Immature natural killer cell (primary cell): ENCODE results near the gene VPS11. TPM values are rescaled to one million over a fixed set of nuclear protein-coding genes. Genes with fewer than 3 reads are reported as not detected.
A peak's percentile ranks its signal among the peaks of the same experiment; 100 is the strongest.
"Not testable (repeated sequence)": the region's sequence is repeated elsewhere in the genome, so short reads cannot be mapped to it uniquely, and the experiment has no call there.

Experiments used
- DNase-seq, 3 donors: peaks; one replicate each; pipeline ENCODE4 v3.0.0; 2022; ENCODE audit warnings: mixed read lengths in 1 of 3
- H3K27ac Mint-ChIP-seq, 6 donors: one replicate each; pipeline ENCODE4 v1.8.0; 2020; ENCODE audit warnings: mixed read lengths in 6 of 6, mild to moderate bottlenecking in 5 of 6, inconsistent platforms in 4 of 6, moderate library complexity in 3 of 6
- H3K27me3 Mint-ChIP-seq, 3 donors: one replicate each; pipeline ENCODE4 v1.8.0; 2020 to 2021; ENCODE audit warnings: low read depth in 3 of 3, mild to moderate bottlenecking in 3 of 3, mixed read lengths in 3 of 3, moderate library complexity in 3 of 3, inconsistent platforms in 1 of 3
- H3K36me3 Mint-ChIP-seq, 3 donors: one replicate each; pipeline ENCODE4 v1.8.0; 2020; ENCODE audit warnings: mixed read lengths in 3 of 3, inconsistent platforms in 2 of 3, mild to moderate bottlenecking in 2 of 3
- H3K4me1 Mint-ChIP-seq, 2 donors: one replicate each; pipeline ENCODE4 v1.8.0; 2020; ENCODE audit warnings: inconsistent platforms in 2 of 2, mild to moderate bottlenecking in 2 of 2, mixed read lengths in 2 of 2, moderate library complexity in 1 of 2
- H3K4me3 Mint-ChIP-seq, 5 donors: one replicate each; pipeline ENCODE4 v1.8.0; 2020; ENCODE audit warnings: mild to moderate bottlenecking in 5 of 5, mixed read lengths in 5 of 5, inconsistent platforms in 3 of 5, moderate library complexity in 3 of 5
- H3K9me3 Mint-ChIP-seq, 6 donors: one replicate each; pipeline ENCODE4 v1.8.0; 2020; ENCODE audit warnings: mild to moderate bottlenecking in 6 of 6, mixed read lengths in 6 of 6, inconsistent platforms in 4 of 6, moderate library complexity in 3 of 6
- polyA plus RNA-seq, 3 donors: library from polyadenylated mRNA; unstranded; fragments of 300-500 nt; fragmentation: Illumina TruSeq; gene quantifications; one replicate each; pipeline ENCODE4 v1.2.3, GENCODE V29; 2021

VPS11 gene
- polyA plus RNA-seq, 3 donors from 2014 or later = 33.0 to 58.8 (median 49.3) TPM

DNA sequence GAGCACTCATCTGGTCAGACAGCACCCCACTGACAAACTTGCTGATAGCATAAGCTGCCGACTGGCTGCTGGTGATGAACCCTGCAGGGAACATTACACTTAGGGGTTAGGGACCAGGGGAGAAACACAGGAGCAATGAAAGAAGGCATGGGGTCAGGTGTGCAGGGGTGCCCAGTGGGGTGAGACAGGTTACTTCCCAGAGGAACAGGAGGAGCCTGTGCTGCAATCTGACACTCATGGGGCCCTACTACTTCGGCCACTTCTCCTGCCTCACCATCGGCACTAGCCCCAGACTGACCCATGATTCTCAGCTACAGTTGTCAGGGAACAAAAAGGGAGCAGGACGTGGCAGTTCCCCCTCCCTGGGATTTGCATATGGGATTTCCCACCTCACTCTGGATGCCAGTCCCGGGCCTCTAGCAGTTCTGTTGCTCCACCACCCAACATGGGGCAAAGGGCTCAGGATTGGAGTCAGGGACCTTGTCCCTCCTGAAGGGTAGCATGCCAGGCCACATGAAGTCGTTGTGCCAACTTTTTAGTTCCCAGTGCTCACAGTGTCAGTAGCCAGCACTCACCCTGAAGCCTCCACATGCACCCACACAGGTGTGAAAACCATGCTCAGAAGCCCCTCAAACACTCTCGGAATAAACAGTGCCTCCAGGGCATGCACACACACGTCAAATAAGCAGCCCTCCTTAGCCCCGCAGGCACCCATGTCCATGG lies 39.1 kb upstream of the VPS11 start:
- Mint-ChIP-seq H3K27ac (peak overlapping the region in 1 of 6 donors; percentile 46), H3K36me3 (peaks cover 1 to 6% (median 2%) of the 10 kb centered on the region in 3 donors), H3K4me3 (peak overlapping the region in 3 of 5 donors; percentile 47 to 84 (median 67)), H3K27me3 (peaks cover 0 to 2% (median 2%) of the 10 kb centered on the region in 3 donors), H3K4me1 (peaks cover 12 to 20% of the 10 kb centered on the region in 2 donors), H3K9me3 (no peaks in the 10 kb centered on the region)
- no peak for DNase-seq

DNA sequence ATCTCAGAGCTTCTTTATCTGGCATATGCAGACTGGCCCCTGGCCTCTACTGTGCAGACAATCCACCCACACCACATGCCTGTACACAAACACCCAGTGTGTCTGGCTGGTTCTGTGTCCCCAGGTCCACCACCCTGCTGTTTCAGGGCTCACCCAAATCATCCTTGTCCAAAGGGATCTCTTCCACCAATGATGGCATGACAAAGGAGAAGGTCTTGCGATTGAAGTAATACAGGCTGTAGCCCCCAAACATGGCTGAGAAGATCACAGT lies 38.6 kb upstream of the VPS11 start:
- Mint-ChIP-seq H3K27ac (peak overlapping the region in 4 of 6 donors; percentile 14 to 86 (median 36)), H3K4me1 (peaks cover 8 to 18% of the 10 kb centered on the region in 2 donors), H3K9me3 (no peaks in the 10 kb centered on the region), H3K27me3 (peaks cover 0 to 2% (median 2%) of the 10 kb centered on the region in 3 donors), H3K4me3 (peak overlapping the region; percentile 47 to 84 (median 67)), H3K36me3 (peaks cover 0 to under 1% (median 0%) of the 10 kb centered on the region in 3 donors)
- DNase-seq = no peak

DNA sequence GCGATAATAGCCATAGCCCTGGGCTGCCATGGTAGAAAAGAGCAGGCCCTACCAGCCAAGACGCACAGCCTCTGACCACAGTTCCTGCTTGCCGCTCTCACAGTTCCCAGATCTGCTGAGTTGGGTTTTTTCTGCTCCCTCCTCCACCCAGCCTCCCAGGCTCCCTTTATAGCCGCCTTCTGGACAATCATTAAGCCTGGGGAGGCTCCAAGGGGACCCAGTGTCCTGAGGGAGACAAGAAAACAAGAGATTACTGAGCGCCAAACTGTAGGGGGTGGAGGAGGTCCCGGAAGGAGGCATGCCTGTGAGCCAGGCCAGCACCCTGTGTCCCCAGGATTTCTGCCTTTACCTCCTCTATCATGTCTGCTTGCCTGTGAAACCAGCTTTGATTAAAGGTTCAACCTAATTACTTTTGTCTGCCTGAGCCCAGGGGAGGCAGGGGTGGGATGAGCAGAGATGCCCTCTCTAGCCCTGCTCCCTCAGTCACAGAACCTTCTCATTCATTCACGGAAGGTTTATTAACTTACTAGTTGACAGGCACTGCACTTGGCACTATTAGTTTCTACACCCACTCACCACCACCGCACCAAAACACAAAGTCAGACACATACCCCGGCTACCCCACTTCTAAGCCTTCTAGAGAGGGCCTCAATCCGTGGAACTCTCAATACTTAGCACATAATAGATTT lies 38.1 kb upstream of the VPS11 start:
- H3K27me3 Mint-ChIP-seq = peaks cover 0 to 2% (median 2%) of the 10 kb centered on the region in 3 donors
- H3K9me3 Mint-ChIP-seq = no peaks in the 10 kb centered on the region
- H3K36me3 Mint-ChIP-seq = no peaks in the 10 kb centered on the region
- peak overlapping the region; percentile 57 to 84 (median 72) for H3K4me3 Mint-ChIP-seq
- H3K27ac Mint-ChIP-seq = peak overlapping the region; percentile 3 to 87 (median 76)
- H3K4me1 Mint-ChIP-seq = peaks cover 8 to 16% of the 10 kb centered on the region in 2 donors
- DNase-seq = no peak

DNA sequence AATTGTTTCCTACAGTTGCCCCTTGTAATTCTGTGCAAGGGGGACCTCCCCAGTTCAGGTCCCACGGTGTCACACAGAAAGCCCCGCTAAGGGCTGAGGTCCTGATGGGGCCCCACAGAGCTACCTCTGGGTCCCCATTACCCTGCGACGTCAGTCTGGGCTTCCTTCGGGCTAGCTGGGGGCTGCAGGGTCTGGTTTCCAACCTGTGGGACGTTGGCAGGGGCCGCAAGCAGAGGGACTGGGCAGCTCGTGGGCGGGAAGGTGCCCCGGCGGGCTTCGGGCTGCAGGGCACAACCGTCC lies 37.6 kb upstream of the VPS11 start:
- H3K9me3 Mint-ChIP-seq = no peaks in the 10 kb centered on the region
- no peak for DNase-seq

DNA sequence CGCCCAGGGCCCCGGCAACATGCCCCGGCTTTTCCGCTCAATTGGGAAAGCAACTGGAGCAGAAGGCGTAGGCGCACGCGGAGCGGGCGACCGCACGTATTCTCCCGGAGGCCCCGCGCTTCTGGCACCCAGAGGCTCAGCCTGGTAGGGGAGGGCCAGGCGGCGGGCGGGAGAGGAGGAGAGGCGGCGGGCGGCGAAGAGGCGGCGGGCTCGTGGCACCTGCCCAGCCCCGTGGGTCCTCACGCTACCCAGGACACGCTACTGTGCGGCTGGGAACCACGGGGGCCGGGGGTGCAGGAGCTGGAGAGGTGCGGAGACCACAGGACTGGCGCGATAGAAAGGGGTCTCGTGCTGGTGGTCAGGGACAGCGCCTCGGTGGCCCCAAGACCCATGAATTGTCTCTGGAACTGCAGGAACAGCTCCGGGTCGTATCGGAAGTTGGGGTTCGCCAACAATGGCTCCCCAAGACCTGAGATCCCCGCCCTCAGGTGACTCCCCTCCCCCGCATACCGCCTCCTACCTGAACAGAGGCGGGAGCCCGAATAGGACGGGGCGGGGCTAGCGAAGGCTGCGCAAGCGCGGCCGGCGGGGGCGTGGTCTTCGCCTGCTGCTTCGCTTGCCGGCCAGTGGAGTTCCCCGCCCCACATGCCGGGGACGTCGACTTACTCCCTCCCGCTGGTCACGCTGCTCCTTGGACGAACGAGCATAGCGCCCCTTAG lies 37.1 kb upstream of the VPS11 start, which contains the start of gene SLC37A4:
Gene SLC37A4 (minus strand): TSS at position 549 of the 719 bp plus-strand sequence.
- peak within 1 kb of the TSS; percentile 57 to 87 (median 78) for H3K27ac Mint-ChIP-seq
- H3K4me3 Mint-ChIP-seq = peak within 1 kb of the TSS; percentile 66 to 84 (median 82)
- H3K9me3 Mint-ChIP-seq = no peaks in the 10 kb centered on the region
- DNase-seq = peak; percentile 96 to 97 (median 97)
- H3K36me3 Mint-ChIP-seq = no peaks in the 10 kb centered on the region
- peaks cover 8 to 15% of the 10 kb centered on the region in 2 donors for H3K4me1 Mint-ChIP-seq
- peaks cover 0 to 4% (median 2%) of the 10 kb centered on the region in 3 donors for H3K27me3 Mint-ChIP-seq

More for the DNA sequence above, 37.6 kb upstream of the VPS11 start:
- peak overlapping the region in 5 of 6 donors; percentile 14 to 87 (median 78) for H3K27ac Mint-ChIP-seq
- H3K4me1 Mint-ChIP-seq = peaks cover 8 to 15% of the 10 kb centered on the region in 2 donors
- H3K4me3 Mint-ChIP-seq = peak overlapping the region; percentile 57 to 84 (median 72)
- no peaks in the 10 kb centered on the region for H3K36me3 Mint-ChIP-seq
- H3K27me3 Mint-ChIP-seq = peaks cover 0 to 4% (median 2%) of the 10 kb centered on the region in 3 donors

DNA sequence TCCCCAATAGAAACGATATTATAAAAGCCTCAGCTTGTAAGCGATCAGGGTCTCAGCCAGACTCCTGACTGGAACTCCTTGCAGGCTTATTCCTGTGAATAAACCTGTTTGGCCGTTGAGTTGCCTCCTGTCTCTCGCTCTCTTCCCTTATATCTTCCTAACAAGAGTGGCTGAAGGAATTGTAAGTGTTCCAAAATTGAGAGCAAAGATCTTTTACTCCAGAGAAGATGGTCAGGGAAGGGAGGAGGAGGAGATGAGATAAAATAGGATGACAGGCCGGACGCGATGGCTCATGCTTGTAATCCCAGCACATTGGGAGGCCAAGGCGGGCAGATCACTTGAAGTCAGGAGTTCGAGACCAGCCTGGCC lies 35.7 kb upstream of the VPS11 start:
- no peaks in the 10 kb centered on the region for H3K36me3 Mint-ChIP-seq
- H3K27ac Mint-ChIP-seq = peak overlapping the region in 2 of 6 donors; percentile 30 to 40
- no peaks in the 10 kb centered on the region for H3K9me3 Mint-ChIP-seq
- peaks cover 0 to 4% (median 2%) of the 10 kb centered on the region in 3 donors for H3K27me3 Mint-ChIP-seq
- no peak for DNase-seq
- peaks cover 8 to 15% of the 10 kb centered on the region in 2 donors for H3K4me1 Mint-ChIP-seq
- H3K4me3 Mint-ChIP-seq = peak overlapping the region in 1 of 5 donors; percentile 46

DNA sequence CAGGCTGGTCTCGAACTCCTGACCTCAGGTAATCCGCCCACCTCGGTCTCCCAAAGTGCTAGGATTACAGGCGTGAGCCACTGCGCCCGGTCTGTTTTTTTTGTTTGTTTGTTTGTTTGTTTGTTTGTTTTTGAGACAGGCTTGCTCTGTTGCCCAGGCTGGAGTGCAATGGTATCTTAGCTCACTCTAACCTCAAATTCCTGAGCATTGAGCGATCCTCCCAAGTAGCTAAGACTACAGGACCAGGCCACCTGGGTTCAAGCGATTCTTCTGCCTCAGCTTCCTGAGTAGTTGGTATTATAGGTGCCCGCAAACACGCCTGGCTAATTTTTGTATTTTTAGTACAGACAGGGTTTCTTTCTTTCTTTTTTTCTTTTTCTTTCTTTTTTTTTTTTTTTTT lies 34.2 kb upstream of the VPS11 start:
- H3K36me3 Mint-ChIP-seq, H3K27ac Mint-ChIP-seq, DNase-seq, H3K4me3 Mint-ChIP-seq, H3K27me3 Mint-ChIP-seq, H3K9me3 Mint-ChIP-seq: not testable (repeated sequence)
- H3K4me1 Mint-ChIP-seq = peaks cover 8 to 15% of the 10 kb centered on the region in 2 donors

DNA sequence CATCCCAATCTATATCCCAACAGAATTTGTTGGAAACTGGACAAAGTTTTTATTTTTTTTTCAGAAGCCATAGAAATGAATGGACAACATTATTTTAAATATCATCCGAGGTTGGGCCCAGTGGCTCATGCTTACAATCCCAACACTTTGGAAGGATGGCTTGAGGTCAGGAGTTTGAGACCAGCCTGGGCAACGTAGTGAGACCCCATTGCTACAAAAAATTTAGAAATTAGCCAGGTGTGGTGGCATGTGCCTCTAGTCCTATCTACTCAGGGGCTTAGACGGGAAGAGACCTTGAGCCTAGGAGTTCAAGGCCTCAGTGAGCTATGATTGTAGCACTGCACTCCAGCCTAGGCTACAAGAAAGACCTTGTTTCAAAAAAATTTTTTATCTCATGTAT lies 32.8 kb upstream of the VPS11 start:
- no peaks in the 10 kb centered on the region for H3K9me3 Mint-ChIP-seq
- no peak overlapping the region for H3K4me3 Mint-ChIP-seq
- H3K4me1 Mint-ChIP-seq = peaks cover 2 to 10% of the 10 kb centered on the region in 2 donors

DNA sequence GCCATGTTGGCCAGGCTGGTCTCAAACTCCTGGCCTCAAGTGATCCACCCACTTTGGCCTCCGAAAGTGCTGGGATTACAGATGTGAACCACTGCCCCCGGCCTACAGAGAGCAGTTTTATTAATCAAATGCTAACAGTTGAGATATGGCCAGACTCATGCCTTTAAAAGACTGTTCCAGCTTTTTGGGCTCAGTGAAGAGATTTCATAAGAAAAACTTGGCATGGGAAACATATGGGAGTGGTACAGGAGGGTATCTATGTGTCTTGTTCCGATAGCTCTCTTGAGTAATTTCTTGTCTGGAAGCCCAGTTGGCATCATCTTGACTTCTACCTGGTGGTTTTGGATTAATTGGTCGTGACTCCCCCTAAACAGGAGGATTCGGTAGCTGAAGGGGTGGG lies 28.7 kb upstream of the VPS11 start:
- no peaks in the 10 kb centered on the region for H3K36me3 Mint-ChIP-seq
- H3K4me3 Mint-ChIP-seq = no peak overlapping the region
- peaks cover 0 to 1% (median 0%) of the 10 kb centered on the region in 3 donors for H3K27me3 Mint-ChIP-seq
- DNase-seq = no peak
- H3K27ac Mint-ChIP-seq = peak overlapping the region in 2 of 6 donors; percentile 3 to 43
- no peaks in the 10 kb centered on the region for H3K9me3 Mint-ChIP-seq
- H3K4me1 Mint-ChIP-seq = no peaks in the 10 kb centered on the region

More for the DNA sequence above, 32.8 kb upstream of the VPS11 start:
- Mint-ChIP-seq H3K27me3 (peaks cover 0 to 4% (median 0%) of the 10 kb centered on the region in 3 donors), H3K27ac (no peak overlapping the region), H3K36me3 (no peaks in the 10 kb centered on the region)
- DNase-seq = no peak

DNA sequence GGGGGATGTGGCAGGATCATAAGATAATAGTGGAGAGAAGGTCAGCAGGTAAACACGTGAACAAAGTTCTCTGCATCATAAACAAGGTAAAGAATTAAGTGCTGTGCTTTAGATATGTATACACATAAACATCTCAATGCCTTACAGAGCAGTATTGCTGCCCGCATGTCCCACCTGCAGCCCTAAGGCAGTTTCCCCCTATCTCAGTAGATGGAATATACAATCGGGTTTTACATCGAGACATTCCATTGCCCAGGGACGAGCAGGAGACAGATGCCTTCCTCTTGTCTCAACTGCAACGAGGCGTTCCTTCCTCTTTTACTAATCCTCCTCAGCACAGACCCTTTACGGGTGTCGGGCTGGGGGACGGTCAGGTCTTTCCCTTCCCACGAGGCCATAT lies 28.1 kb upstream of the VPS11 start:
- H3K27ac Mint-ChIP-seq, H3K9me3 Mint-ChIP-seq, H3K4me1 Mint-ChIP-seq, H3K4me3 Mint-ChIP-seq, H3K27me3 Mint-ChIP-seq, DNase-seq, H3K36me3 Mint-ChIP-seq: not testable (repeated sequence)

DNA sequence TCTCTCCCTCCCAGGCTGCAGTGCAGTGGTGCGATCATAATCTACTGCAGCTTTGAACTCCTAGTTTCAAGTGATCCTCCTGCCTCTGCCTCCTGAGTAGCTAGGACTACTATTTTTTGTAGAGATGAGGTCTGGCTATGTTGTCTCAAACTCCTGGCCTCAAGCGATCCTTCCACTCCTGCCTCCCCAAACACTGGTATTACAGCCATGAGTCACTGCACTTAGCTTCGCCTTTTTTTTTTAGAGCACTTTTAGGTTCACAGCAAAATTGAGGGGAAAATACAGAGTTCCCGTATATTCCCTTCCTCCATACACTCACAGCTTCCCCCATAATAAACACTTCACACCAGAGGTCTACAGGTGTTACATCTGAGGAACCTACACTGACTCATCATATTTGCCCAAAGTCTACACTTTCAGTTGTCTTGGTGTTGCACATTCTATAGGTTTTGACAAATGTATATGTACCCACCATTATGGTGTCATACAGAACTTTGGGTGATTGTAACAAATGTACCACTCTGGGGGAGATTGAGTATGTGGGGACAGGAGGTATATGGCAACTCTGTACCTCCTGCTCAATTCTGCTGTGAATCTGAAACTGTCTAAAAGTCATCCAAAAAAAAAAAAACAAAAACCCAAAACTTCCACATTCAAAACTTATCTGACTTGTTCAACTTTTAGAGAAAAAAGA lies 25.6 kb upstream of the VPS11 start:
- Mint-ChIP-seq H3K36me3 (peaks cover 0 to 15% (median 3%) of the 10 kb centered on the region in 3 donors), H3K4me1 (no peaks in the 10 kb centered on the region), H3K27ac (no peak overlapping the region), H3K27me3 (no peaks in the 10 kb centered on the region), H3K4me3 (no peak overlapping the region), H3K9me3 (no peaks in the 10 kb centered on the region)
- DNase-seq = no peak

DNA sequence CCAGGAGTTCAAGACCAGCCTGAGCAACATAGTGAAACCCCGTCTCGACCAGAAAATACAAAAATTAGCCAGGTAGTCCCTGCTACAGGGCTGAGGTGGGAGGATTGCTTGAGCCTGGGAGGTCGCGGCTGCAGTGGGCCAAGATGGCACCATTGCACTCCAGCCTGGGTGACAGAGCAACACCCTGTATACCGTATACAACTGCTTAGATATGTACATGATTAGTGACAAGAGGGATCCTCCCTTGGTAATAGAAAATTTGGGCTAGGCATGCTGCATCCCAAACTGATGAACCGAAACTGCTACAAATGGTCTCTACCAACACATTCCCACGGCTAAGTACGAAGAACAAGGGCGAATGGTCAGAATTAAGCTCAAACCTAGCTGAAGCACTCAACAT lies 24.7 kb upstream of the VPS11 start:
- peaks cover 4 to 20% (median 7%) of the 10 kb centered on the region in 3 donors for H3K36me3 Mint-ChIP-seq
- no peak overlapping the region for H3K27ac Mint-ChIP-seq
- H3K27me3 Mint-ChIP-seq = no peaks in the 10 kb centered on the region
- no peak overlapping the region for H3K4me3 Mint-ChIP-seq
- no peak for DNase-seq
- H3K4me1 Mint-ChIP-seq = no peaks in the 10 kb centered on the region
- H3K9me3 Mint-ChIP-seq = no peaks in the 10 kb centered on the region

DNA sequence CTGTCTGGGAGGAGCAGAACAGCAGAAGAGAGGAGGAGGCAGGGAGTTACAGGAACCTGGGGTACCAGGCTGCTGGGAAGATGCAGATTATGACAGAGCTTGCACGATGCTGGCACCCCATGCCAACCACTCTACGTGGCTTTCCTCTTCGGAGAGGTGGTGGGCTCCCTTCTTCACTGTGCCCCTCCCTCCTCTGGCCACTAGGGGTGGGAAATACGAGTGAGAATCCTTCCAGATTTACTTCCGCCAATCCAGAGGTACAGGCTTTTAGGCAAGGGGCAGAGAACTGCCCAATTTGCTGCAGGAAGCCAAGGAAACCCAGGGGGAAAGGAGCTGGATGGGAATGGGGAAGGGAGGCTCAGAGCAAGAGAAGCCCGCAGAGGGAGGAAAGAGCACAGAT lies 22.9 kb upstream of the VPS11 start:
- H3K27ac Mint-ChIP-seq = peak overlapping the region in 1 of 6 donors; percentile 48
- H3K27me3 Mint-ChIP-seq = peaks cover 0 to 2% (median 0%) of the 10 kb centered on the region in 3 donors
- no peak overlapping the region for H3K4me3 Mint-ChIP-seq
- H3K36me3 Mint-ChIP-seq = peaks cover 8 to 33% (median 16%) of the 10 kb centered on the region in 3 donors
- DNase-seq = no peak
- no peaks in the 10 kb centered on the region for H3K9me3 Mint-ChIP-seq
- H3K4me1 Mint-ChIP-seq = peaks cover 0 to 4% of the 10 kb centered on the region in 2 donors
